Thyroid gland (tissue), 4 donors: Measurements from ENCODE around the gene DIP2C. TPM values are rescaled to one million over a fixed set of nuclear protein-coding genes. Genes with fewer than 3 reads are reported as not detected.
A peak's percentile ranks its signal among the peaks of the same experiment; 100 is the strongest.

Experiments used
- DNase-seq, 2 donors: peaks; one replicate each; pipeline ENCODE4 v3.0.0-alpha.2; 2019
- H3K27ac ChIP-seq, 3 donors: fragments of 200-600 bp; sonication (generic); 1 replicate in 2 of 3; 2 replicates in 1 of 3; pipeline ENCODE4 v1.5.1; 2016 to 2019; ENCODE audit warnings: mild to moderate bottlenecking in 1 of 3, moderate library complexity in 1 of 3
- H3K27me3 ChIP-seq: fragments of 200-600 bp; sonication (generic); one replicate; pipeline ENCODE4 v1.5.1; 2019
- H3K36me3 ChIP-seq, 2 donors: fragments of 200-600 bp; sonication (generic); one replicate each; pipeline ENCODE4 v1.5.1; 2016 to 2019
- H3K4me1 ChIP-seq, 2 donors: fragments of 200-600 bp; sonication (generic); one replicate each; pipeline ENCODE4 v1.5.1; 2017 to 2019
- H3K4me3 ChIP-seq, 3 donors: fragments of 200-600 bp; sonication (generic); replicated peaks in 1 of 3; 1 replicate in 2 of 3; 2 replicates in 1 of 3; pipeline ENCODE4 v1.5.1; 2016; ENCODE audit warnings: mild to moderate bottlenecking in 1 of 3
- H3K9me3 ChIP-seq: fragments of 200-600 bp; sonication (generic); one replicate; pipeline ENCODE4 v1.5.1; 2017
- CTCF ChIP-seq, 6 experiments: fragments of 200-600 bp in 3 of 6; fragments of 450-650 bp in 3 of 6; sonication (generic) in 3 of 6; IDR thresholded peaks; one replicate each; pipeline ENCODE4 v1.5.1; 2016 to 2019; ENCODE audit warnings: antibody characterized with exemption in 6 of 6, mild to moderate bottlenecking in 2 of 6, inconsistent platforms in 1 of 6, moderate library complexity in 1 of 6
- POLR2A ChIP-seq, 2 donors: fragments of 450-650 bp; IDR thresholded peaks; one replicate each; pipeline ENCODE4 v1.6.1; 2017; ENCODE audit warnings: antibody characterized with exemption in 2 of 2, mild to moderate bottlenecking in 2 of 2, moderate library complexity in 1 of 2
- WGBS, 2 donors: methylation state at CpG; one replicate each; pipeline ENCODE4 v1.1.5; 2017; 5-methylcytosine and 5-hydroxymethylcytosine counted together
- intact Hi-C: fragments of 100-400 bp; cut with DNase I; formaldehyde crosslinking; loops from one replicate; pipeline ENCODE4 v1.15.1; 2023
- total RNA-seq, 4 donors: library from RNA; depleted of rRNA; stranded (reverse); fragments of >200 nt; gene quantifications; one replicate each; pipeline ENCODE4 v1.2.3, GENCODE V29; 2016

Gene DIP2C
- total RNA-seq, 4 donors from 2014 or later: 11.4 to 14.6 (median 12.3) TPM

GRCh38 chr10:667602-668143 is 21.8 kb downstream of the DIP2C start:
- H3K4me1 ChIP-seq: no peaks in the 10 kb centered on the region

GRCh38 chr10:667096-667495 is 22.4 kb downstream of the DIP2C start:
- WGBS, 2 donors: 92 to 96% methylated on average over 15 of the region's 15 CpGs
- no peaks in the 10 kb centered on the region for H3K9me3 ChIP-seq
- no peaks in the 10 kb centered on the region for H3K36me3 ChIP-seq
- H3K4me1 ChIP-seq: no peaks in the 10 kb centered on the region
- H3K27ac ChIP-seq: no peak overlapping the region
- intact Hi-C loops: no loop called here
- H3K27me3 ChIP-seq: no peaks in the 10 kb centered on the region
- no peak overlapping the region for H3K4me3 ChIP-seq
- no peak for DNase-seq
- TF ChIP-seq CTCF (IDR thresholded peaks at IDR 0.05): no peak

More at GRCh38 chr10:667602-668143, 21.8 kb downstream of the DIP2C start:
- Histone ChIP-seq H3K4me3 (no peak overlapping the region), H3K36me3 (no peaks in the 10 kb centered on the region), H3K9me3 (no peaks in the 10 kb centered on the region), H3K27ac (no peak overlapping the region), H3K27me3 (no peaks in the 10 kb centered on the region)
- TF ChIP-seq CTCF (IDR thresholded peaks at IDR 0.05): no peak
- TF ChIP-seq POLR2A (IDR thresholded peaks at IDR 0.05): no peak
- 96 to 97% methylated on average over 7 of the region's 7 CpGs for WGBS, 2 donors
- intact Hi-C loops: no loop called here
- no peak for DNase-seq

- TF ChIP-seq POLR2A (IDR thresholded peaks at IDR 0.05): no peak
- TF ChIP-seq CTCF (IDR thresholded peaks at IDR 0.05): no peak
- no peaks in the 10 kb centered on the region for H3K27me3 ChIP-seq
- no peaks in the 10 kb centered on the region for H3K36me3 ChIP-seq
Observed at GRCh38 chr10:666237-667012, 23.0 kb downstream of the DIP2C start.

GRCh38 chr10:665579-666091 is 23.8 kb downstream of the DIP2C start:
- peaks cover 8 to 13% of the 10 kb centered on the region in 2 donors for H3K4me1 ChIP-seq
- H3K27me3 ChIP-seq: no peaks in the 10 kb centered on the region
- no peak overlapping the region for H3K27ac ChIP-seq
- 81 to 87% methylated on average over 30 of the region's 30 CpGs for WGBS, 2 donors
- TF ChIP-seq POLR2A (IDR thresholded peaks at IDR 0.05) (no peak), CTCF (IDR thresholded peaks at IDR 0.05) (no peak)
- no peak for DNase-seq
- no peaks in the 10 kb centered on the region for H3K36me3 ChIP-seq
- H3K9me3 ChIP-seq: no peaks in the 10 kb centered on the region
- peak overlapping the region in 1 of 3 donors; percentile 15 for H3K4me3 ChIP-seq
- intact Hi-C loops: no loop called here

More at GRCh38 chr10:666237-667012, 23.0 kb downstream of the DIP2C start:
- Histone ChIP-seq H3K27ac (no peak overlapping the region), H3K4me1 (peaks cover under 1 to 5% of the 10 kb centered on the region in 2 donors), H3K9me3 (no peaks in the 10 kb centered on the region), H3K4me3 (no peak overlapping the region)
- DNase-seq: no peak
- WGBS, 2 donors: 89 to 91% methylated on average over 21 to 22 of the region's 37 CpGs
- intact Hi-C loops: no loop called here

GRCh38 chr10:664893-665292 is 24.6 kb downstream of the DIP2C start:
- intact Hi-C loops: no loop called here
- no peaks in the 10 kb centered on the region for H3K9me3 ChIP-seq
- TF ChIP-seq CTCF (IDR thresholded peaks at IDR 0.05): no peak
- no peak for TF ChIP-seq POLR2A (IDR thresholded peaks at IDR 0.05)
- H3K27ac ChIP-seq: no peak overlapping the region
- H3K27me3 ChIP-seq: no peaks in the 10 kb centered on the region
- whole genome bisulfite sequencing, 2 donors: 96% methylated on average over 4 of the region's 4 CpGs
- H3K4me1 ChIP-seq: peaks cover 16 to 20% of the 10 kb centered on the region in 2 donors
- DNase-seq: no peak
- H3K36me3 ChIP-seq: no peaks in the 10 kb centered on the region
- no peak overlapping the region for H3K4me3 ChIP-seq
